GM12878 (cell line): ENCODE measurements around the gene DET1. TPM values are rescaled to one million over a fixed set of nuclear protein-coding genes. Genes with fewer than 3 reads are reported as not detected.

ENCODE experiments used
- ATAC-seq: fragments of 200-7000 bp; cut with Tn5 transposase; 3 replicates; pipeline ENCODE4 v1.9.1; 2020; ENCODE audit warnings: mild to moderate bottlenecking, moderate library complexity
- BruUV-seq: library from RNA; stranded (reverse); fragments of 400-500 nt; replicated peaks from 2 replicates; lab custom pipeline; 2021; lab: Mats Ljungman, UMichigan
- CTCF ChIA-PET: fragments of 300-600 bp; sonication (Branson Sonifier 250); formaldehyde crosslinking; extraction: SDS; loops from one replicate; lab custom pipeline; 2021; ENCODE audit warnings: inconsistent platforms; lab: Yijun Ruan, JAX
- POLR2A ChIA-PET: fragments of 350-600 bp; formaldehyde crosslinking; extraction: SDS; loops from one replicate; lab custom pipeline; 2021; ENCODE audit warnings: inconsistent platforms; lab: Charles Lee
- RAD21 ChIA-PET: fragments of 300-600 bp; sonication (Branson Sonifier 250); formaldehyde crosslinking; loops from one replicate; lab custom pipeline; 2023; ENCODE audit warnings: antibody characterized with exemption; ENCODE audit not compliant: unreplicated experiment; lab: Charles Lee
- SMC1A ChIA-PET: fragments of 300-600 bp; sonication (Branson Sonifier 250); formaldehyde crosslinking; loops from one replicate; lab custom pipeline; 2023; ENCODE audit not compliant: unreplicated experiment, uncharacterized antibody; lab: Charles Lee
- DNase-seq: peaks from one replicate; pipeline ENCODE4 v3.0.0-alpha.2; 2011; ENCODE audit warnings: low read depth, low spot score
- FAIRE-seq: peaks from 3 replicates; lab custom pipeline; 2011; peaks lifted over from hg19 to GRCh38; lab: Jason Lieb, UNC
- H2AFZ ChIP-seq: 2 replicates; pipeline ENCODE4 v1.6.0; 2011; ENCODE audit warnings: low read depth, low read length, control low read depth; ENCODE audit not compliant: control insufficient read depth
- H3K27ac ChIP-seq: 2 replicates; pipeline ENCODE4 v1.5.1; 2011; ENCODE audit warnings: control low read depth; ENCODE audit not compliant: control insufficient read depth, insufficient read depth
- H3K27me3 ChIP-seq, 2 experiments: replicated peaks in 1 of 2; 2 replicates each; pipeline versions ENCODE4 v1.6.0 to v1.6.1; 2011; ENCODE audit warnings: low read length in 1 of 2; ENCODE audit not compliant: control insufficient read depth in 2 of 2, insufficient read depth in 2 of 2
- H3K36me3 ChIP-seq, 2 experiments: 2 replicates each; pipeline ENCODE4 v1.5.1; 2011; ENCODE audit warnings: low read length in 1 of 2; ENCODE audit not compliant: control insufficient read depth in 2 of 2, insufficient read depth in 2 of 2
- H3K4me1 ChIP-seq: 2 replicates; pipeline ENCODE4 v1.6.1; 2011; ENCODE audit warnings: mild to moderate bottlenecking, low read length, moderate library complexity, mixed read lengths; ENCODE audit not compliant: control insufficient read depth, insufficient read depth
- H3K4me2 ChIP-seq: 2 replicates; pipeline ENCODE4 v1.6.0; 2011; ENCODE audit warnings: control low read depth; ENCODE audit not compliant: control insufficient read depth, insufficient read depth
- H3K4me3 ChIP-seq: fragments of 200-600 bp; sonication (generic); 2 replicates; pipeline ENCODE4 v1.5.1; 2016
- H3K79me2 ChIP-seq: 2 replicates; pipeline ENCODE4 v1.6.0; 2011; ENCODE audit warnings: low read length; ENCODE audit not compliant: control insufficient read depth, insufficient read depth
- H3K9ac ChIP-seq: 2 replicates; pipeline ENCODE4 v1.8.0; 2011; ENCODE audit warnings: low read length, control low read depth, mixed read lengths; ENCODE audit not compliant: control insufficient read depth, insufficient read depth
- H3K9me3 ChIP-seq: replicated peaks from 3 replicates; pipeline ENCODE4 v1.5.1; 2011; ENCODE audit warnings: mild to moderate bottlenecking, low read length; ENCODE audit not compliant: control insufficient read depth, insufficient read depth
- H4K20me1 ChIP-seq: 2 replicates; pipeline ENCODE4 v1.6.0; 2011; ENCODE audit not compliant: control insufficient read depth, insufficient read depth
- ATF7 ChIP-seq: fragments of 450-650 bp; IDR thresholded peaks from 2 replicates; pipeline ENCODE4 v1.6.1; 2016; ENCODE audit warnings: low read depth, mild to moderate bottlenecking
- EED ChIP-seq: sonication (generic); IDR thresholded peaks from 2 replicates; pipeline ENCODE4 v1.6.1; 2016; ENCODE audit warnings: antibody characterized with exemption, low read depth
- EZH2 ChIP-seq: IDR thresholded peaks from 2 replicates; pipeline ENCODE4 v1.6.1; 2012; ENCODE audit warnings: low read depth, mild to moderate bottlenecking, control low read depth, inconsistent platforms, low read length, borderline replicate concordance; ENCODE audit not compliant: control insufficient read depth
- FOXM1 ChIP-seq: IDR thresholded peaks from 2 replicates; pipeline ENCODE4 v1.6.1; 2012; ENCODE audit warnings: low read depth, mild to moderate bottlenecking, inconsistent platforms, low read length, moderate library complexity
- GATAD2B ChIP-seq: fragments of 450-650 bp; conservative IDR thresholded peaks from 2 replicates; pipeline ENCODE4 v1.6.1; 2017; ENCODE audit warnings: low read depth, mild to moderate bottlenecking, moderate library complexity
- IKZF2 ChIP-seq, 2 experiments: fragments of 450-650 bp; IDR thresholded peaks; 2 replicates each; pipeline ENCODE4 v1.6.1; 2017; ENCODE audit warnings: mild to moderate bottlenecking in 2 of 2, moderate library complexity in 2 of 2
- IRF3 ChIP-seq: fragments of 450-650 bp; IDR thresholded peaks from 2 replicates; pipeline ENCODE4 v1.6.1; 2014; ENCODE audit warnings: mild to moderate bottlenecking
- JUND ChIP-seq: IDR thresholded peaks from 2 replicates; pipeline ENCODE4 v1.6.1; 2012; ENCODE audit warnings: low read depth, mild to moderate bottlenecking, low read length, improper control_type of control experiment, moderate library complexity
- MAX ChIP-seq: IDR thresholded peaks from 2 replicates; pipeline ENCODE4 v1.6.1; 2012; ENCODE audit warnings: low read depth, low read length, improper control_type of control experiment
- MEF2A ChIP-seq: IDR thresholded peaks from 2 replicates; pipeline ENCODE4 v1.6.1; 2011; ENCODE audit warnings: low read depth, mild to moderate bottlenecking, low read length, moderate library complexity; ENCODE audit not compliant: insufficient read depth
- MYB ChIP-seq: fragments of 150-350 bp; IDR thresholded peaks from 2 replicates; pipeline ENCODE4 v1.6.1; 2014; ENCODE audit warnings: mild to moderate bottlenecking, low read depth, low read length, borderline replicate concordance
- NR2F1 ChIP-seq: fragments of 450-650 bp; conservative IDR thresholded peaks from 2 replicates; pipeline ENCODE4 v1.6.1; 2017; ENCODE audit warnings: mild to moderate bottlenecking
- NRF1 ChIP-seq: conservative IDR thresholded peaks from 2 replicates; pipeline ENCODE4 v1.6.1; 2011; ENCODE audit warnings: mild to moderate bottlenecking, low read depth, low read length, improper control_type of control experiment
- POLR2A ChIP-seq: IDR thresholded peaks from 2 replicates; pipeline ENCODE4 v1.6.1; 2011; ENCODE audit warnings: low read depth, mild to moderate bottlenecking, low read length
- RCOR1 ChIP-seq: conservative IDR thresholded peaks from 2 replicates; pipeline ENCODE4 v1.6.1; 2012; ENCODE audit warnings: low read depth, low read length, improper control_type of control experiment
- SUZ12 ChIP-seq: fragments of 200-600 bp; sonication (generic); IDR thresholded peaks from one replicate; pipeline ENCODE4 v1.6.1; 2018; ENCODE audit warnings: antibody characterized with exemption, mild to moderate bottlenecking; ENCODE audit not compliant: unreplicated experiment
- YBX1 ChIP-seq: fragments of 450-650 bp; IDR thresholded peaks from 2 replicates; pipeline ENCODE4 v1.6.1; 2016; ENCODE audit warnings: antibody characterized with exemption
- ZBED1 ChIP-seq: IDR thresholded peaks from 2 replicates; pipeline ENCODE4 v1.6.1; 2016; ENCODE audit warnings: borderline replicate concordance
- ZBTB33 ChIP-seq: fragments of 450-650 bp; IDR thresholded peaks from 2 replicates; pipeline ENCODE4 v1.6.1; 2017; ENCODE audit warnings: mild to moderate bottlenecking
- ZNF384 ChIP-seq: IDR thresholded peaks from 2 replicates; pipeline ENCODE4 v1.6.1; 2012; ENCODE audit warnings: low read depth, mild to moderate bottlenecking, low read length, improper control_type of control experiment, borderline replicate concordance
- WGBS: methylation state at CpG from one replicate; pipeline ENCODE4 v1.1.6; 2016; ENCODE audit warnings: low lambda C conversion rate; ENCODE audit not compliant: insufficient replicate concordance, insufficient coverage; ENCODE audit errors: missing lambda C conversion rate; 5-methylcytosine and 5-hydroxymethylcytosine counted together
- in situ Hi-C: fragments of 300-500 bp; cut with MboI; formaldehyde crosslinking; loops from 9 replicates; pipeline ENCODE4 v1.14.3; 2018; ENCODE audit warnings: mixed read lengths
- intact Hi-C: fragments of 100-400 bp; cut with micrococcal nuclease; formaldehyde crosslinking; loops from one replicate; pipeline ENCODE4 v1.14.2; 2022; ENCODE audit not compliant: unreplicated experiment
- polyA plus RNA-seq, 11 experiments: library from polyadenylated mRNA; depleted of rRNA in 4 of 11; unstranded in 6 of 11; stranded (reverse) in 5 of 11; fragments of >200 nt; fragmentation: Nextera tagmentation in 4 of 11; fragmentation: Illumina TruSeq in 1 of 11; extraction: Ambion mirVana in 4 of 11; extraction: Trizol in 1 of 11; gene quantifications; 1 replicate in 1 of 11; 2 replicates in 10 of 11; pipeline versions ENCODE4 v1.2.1 to v1.2.3, GENCODE V29; 2011 to 2016; ENCODE audit warnings: inconsistent platforms in 2 of 11, missing spikeins in 2 of 11, low read depth in 1 of 11
- total RNA-seq, 4 experiments: library from RNA; depleted of rRNA in 3 of 4; stranded (reverse); fragments of >200 nt in 3 of 4; fragmentation: Illumina TruSeq in 1 of 4; extraction: Trizol in 1 of 4; gene quantifications; 2 replicates each; pipeline versions ENCODE4 v1.2.1 to v1.2.3, GENCODE V29; 2013 to 2021

DET1 gene
- total and polyA plus RNA-seq, 10 of the 15 experiments (the other 5 are each of a cell fraction or from before 2014, with no cell fraction given): 0.16 to 2.7 (median 1.4) TPM

- Histone ChIP-seq H3K27ac (no peak overlapping the region), H3K9me3 (no peaks in the 10 kb centered on the region; the same call in 2 of the 3 replicates), H3K27me3 (no peaks in the 10 kb centered on the region), H3K4me1 (no peaks in the 10 kb centered on the region; the same call in 1 of the 2 replicates), H3K9ac (no peak overlapping the region), H4K20me1 (no peaks in the 10 kb centered on the region), H3K79me2 (no peaks in the 10 kb centered on the region), H3K36me3 (peaks cover 0 to 3% of the 10 kb centered on the region in 2 experiments; a peak in 1 of 4 replicates), H2AFZ (no peak overlapping the region), H3K4me3 (no peak overlapping the region), H3K4me2 (no peak overlapping the region)
- WGBS: 79% methylated on average over 3 of the region's 3 CpGs
- CTCF ChIA-PET: no interaction called here
- FAIRE-seq: no peak
- POLR2A ChIA-PET: no interaction called here
- no TSS peak for BruUV-seq
- RAD21 ChIA-PET: no interaction called here
- intact Hi-C loops: no loop called here
- DNase-seq: no peak
- SMC1A ChIA-PET: no interaction called here
- ATAC-seq: no peak
- TF ChIP-seq MEF2A (no peak), JUND (no peak), MYB (no peak), EED (no peak), SUZ12 (no peak), IKZF2 (IDR thresholded peaks at IDR 0.05) (no peak), ZBED1 (no peak), EZH2 (no peak), NRF1 (no peak), MAX (no peak), NR2F1 (no peak), YBX1 (no peak), IRF3 (no peak), POLR2A (no peak), FOXM1 (no peak), RCOR1 (no peak), GATAD2B (no peak), ZNF384 (no peak), ATF7 (no peak), ZBTB33 (no peak)
- in situ Hi-C loops: no loop called here
These were observed 10.7 kb downstream of the DET1 start for GRCh38 chr15:88535607-88536313.
